ENCODE results near the gene HSD11B1L.
"Not testable (repeated sequence)": the region's sequence is repeated elsewhere in the genome, so short reads cannot be mapped to it uniquely, and the experiment has no call there.

Gene HSD11B1L

DNA sequence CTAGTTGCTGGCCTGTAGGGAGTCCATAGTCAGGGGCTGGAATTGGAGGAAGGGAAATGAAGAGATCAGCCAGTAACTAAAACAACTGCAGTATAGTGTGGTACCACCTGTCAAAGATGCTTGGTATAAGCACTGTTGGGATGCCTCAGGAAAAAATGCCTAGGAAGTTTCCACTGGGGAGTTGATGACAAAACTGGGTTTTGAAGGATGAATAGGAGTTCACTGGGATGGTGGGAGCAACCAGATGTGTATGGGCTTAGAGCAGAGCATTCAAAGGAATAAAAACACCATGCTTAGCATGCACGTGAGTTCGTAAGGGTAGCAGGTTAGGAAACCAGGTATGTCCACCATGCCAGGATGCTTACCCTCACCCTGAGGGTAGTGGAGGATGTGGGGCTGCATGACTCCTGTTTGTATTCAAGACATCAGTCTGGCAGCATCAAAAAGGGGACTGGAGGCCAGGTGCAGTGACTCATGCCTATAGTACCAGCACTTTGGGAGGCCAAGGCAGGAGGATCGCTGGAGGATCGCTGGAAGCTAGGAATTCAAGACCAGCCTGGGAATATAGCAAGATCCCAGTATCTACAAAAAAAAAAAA is 46.7 kb downstream of the HSD11B1L start:
- DNase-seq (ENCODE audit: low read depth in 3 of 3) = no peak

GRCh38 chr19:5733172-5733571 is 52.3 kb downstream of the HSD11B1L start:
- not testable (repeated sequence) for DNase-seq (ENCODE audit: low read depth in 3 of 3)

All from stimulated activated CD4-positive, alpha-beta T cell treated with anti-CD3 and anti-CD28 coated beads, TNF-alpha, amount 100 ng/mL, for 48 hours (primary cell).